Pancreas (tissue), 10 donors: ENCODE measurements around the gene RBL1. TPM values are rescaled to one million over a fixed set of nuclear protein-coding genes. Genes with fewer than 3 reads are reported as not detected.
"Not testable (repeated sequence)": the region's sequence is repeated elsewhere in the genome, so short reads cannot be mapped to it uniquely, and the experiment has no call there.

ENCODE experiments used
- ATAC-seq, 4 donors: fragments of 200-7000 bp; cut with Tn5 transposase; one replicate each; pipeline versions ENCODE4 v1.8.0 to v1.9.1; 2020; ENCODE audit warnings: mild to moderate bottlenecking in 4 of 4, moderate library complexity in 4 of 4
- DNase-seq, 6 donors: peaks; one replicate each; pipeline ENCODE4 v3.0.0-alpha.2; 2020
- FAIRE-seq: peaks from 2 replicates; lab custom pipeline; 2012; peaks lifted over from hg19 to GRCh38; lab: Jason Lieb, UNC
- H3K27ac ChIP-seq, 4 donors: fragments of 200-600 bp; sonication (generic); 1 replicate in 3 of 4; 2 replicates in 1 of 4; pipeline versions ENCODE4 v1.5.0 to v1.8.0; 2020
- H3K27me3 ChIP-seq, 4 donors: fragments of 200-600 bp; one replicate each; pipeline ENCODE4 v1.8.0; 2021
- H3K36me3 ChIP-seq, 3 donors: fragments of 200-600 bp; sonication (generic) in 1 of 3; one replicate each; pipeline versions ENCODE4 v1.5.0 to v1.8.0; 2020 to 2021
- H3K4me1 ChIP-seq, 3 donors: fragments of 200-600 bp; one replicate each; pipeline ENCODE4 v1.8.0; 2021
- H3K4me3 ChIP-seq, 4 donors: fragments of 200-600 bp; sonication (generic) in 2 of 4; one replicate each; pipeline versions ENCODE4 v1.5.0 to v1.8.0; 2020 to 2021
- H3K9me3 ChIP-seq, 4 donors: fragments of 200-600 bp; one replicate each; pipeline ENCODE4 v1.8.0; 2021
- WGBS, 2 donors: extraction: QIAGEN DNeasy Blood & Tissue Kit; methylation state at CpG; one replicate each; pipeline ENCODE4 v1.1.7; 2013; 5-methylcytosine and 5-hydroxymethylcytosine counted together
- intact Hi-C, 3 donors: fragments of 100-400 bp; cut with DNase I; formaldehyde crosslinking; loops; one replicate each; pipeline versions ENCODE4 v1.11.1 to v1.14.2; 2022
- polyA plus RNA-seq, 2 donors: library from polyadenylated mRNA; stranded (reverse); fragments of 200-250 nt; gene quantifications; one replicate each; pipeline ENCODE4 v1.2.3, GENCODE V29; 2013
- total RNA-seq, 6 donors: library from RNA; stranded (reverse); fragmentation: NEBNext Ultra II Directional in 4 of 6; extraction: Animal tissue kit (Norgen Biotek cat#: 25700) in 4 of 6; gene quantifications; one replicate each; pipeline versions ENCODE4 v1.2.1 to v1.2.4, GENCODE V29; 2021 to 2023
- TF ChIP-seq, protein P1 (sequence below), 4 donors: fragments of 200-600 bp; sonication (generic) in 3 of 4; IDR thresholded peaks; one replicate each; pipeline versions ENCODE4 v1.5.0 to v1.8.0; 2021; ENCODE audit warnings: antibody characterized with exemption in 4 of 4
- donor health status: healthy with polysubstance abuse.
- donor health status: DM: no; HTN: no; CAD: no; lungs with moderate emphysema.
- donor health status: DM: no; HTN: no; CAD: no.
- donor health status: control.
- donor health status: control.
- donor health status: Bipolar disorder and iron deficiency.
- donor health status: DM: yes; HTN: yes; CAD: no.
- donor health status: DM: no; HTN: no; CAD: no.
- donor health status: DM: no; HTN: no; CAD: no.
- donor health status: DM: yes; HTN: yes; CAD: no.

The RBL1 gene
- total and polyA plus RNA-seq, 8 donors: 1.1 to 4.3 (median 3.5) TPM

DNA sequence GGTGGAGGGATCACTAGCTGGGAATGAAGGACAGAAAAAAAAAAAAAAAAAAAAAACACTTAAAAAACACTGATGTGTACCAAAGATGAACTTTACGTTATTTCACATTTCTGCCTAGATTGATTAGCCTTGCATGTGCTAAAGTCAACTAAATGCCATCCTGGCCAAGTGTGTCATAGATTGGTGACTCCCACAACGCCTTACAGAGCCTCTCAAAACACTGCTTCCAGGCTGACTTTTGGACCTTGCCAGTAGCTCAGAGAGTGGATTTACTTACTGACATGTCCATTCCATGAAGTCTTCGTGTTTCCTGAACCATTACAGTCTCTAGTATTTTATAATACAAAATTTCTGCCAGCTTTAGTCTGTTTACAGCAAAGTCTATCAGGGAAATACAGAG is 40.5 kb downstream of the RBL1 start:
- ATAC-seq (no peak), FAIRE-seq (no peak), DNase-seq (no peak)
- intact Hi-C loops: no loop called here
- H3K4me1 ChIP-seq: no peaks in the 10 kb centered on the region
- H3K9me3 ChIP-seq: no peaks in the 10 kb centered on the region
- H3K36me3 ChIP-seq: peaks cover 0 to 24% (median 7%) of the 10 kb centered on the region in 3 donors
- no peak overlapping the region for H3K27ac ChIP-seq
- H3K4me3 ChIP-seq: no peak overlapping the region
- 94 to 95% methylated on average over 3 of the region's 3 CpGs for WGBS, 2 donors
- H3K27me3 ChIP-seq: no peaks in the 10 kb centered on the region
- TF ChIP-seq, protein P1, sequence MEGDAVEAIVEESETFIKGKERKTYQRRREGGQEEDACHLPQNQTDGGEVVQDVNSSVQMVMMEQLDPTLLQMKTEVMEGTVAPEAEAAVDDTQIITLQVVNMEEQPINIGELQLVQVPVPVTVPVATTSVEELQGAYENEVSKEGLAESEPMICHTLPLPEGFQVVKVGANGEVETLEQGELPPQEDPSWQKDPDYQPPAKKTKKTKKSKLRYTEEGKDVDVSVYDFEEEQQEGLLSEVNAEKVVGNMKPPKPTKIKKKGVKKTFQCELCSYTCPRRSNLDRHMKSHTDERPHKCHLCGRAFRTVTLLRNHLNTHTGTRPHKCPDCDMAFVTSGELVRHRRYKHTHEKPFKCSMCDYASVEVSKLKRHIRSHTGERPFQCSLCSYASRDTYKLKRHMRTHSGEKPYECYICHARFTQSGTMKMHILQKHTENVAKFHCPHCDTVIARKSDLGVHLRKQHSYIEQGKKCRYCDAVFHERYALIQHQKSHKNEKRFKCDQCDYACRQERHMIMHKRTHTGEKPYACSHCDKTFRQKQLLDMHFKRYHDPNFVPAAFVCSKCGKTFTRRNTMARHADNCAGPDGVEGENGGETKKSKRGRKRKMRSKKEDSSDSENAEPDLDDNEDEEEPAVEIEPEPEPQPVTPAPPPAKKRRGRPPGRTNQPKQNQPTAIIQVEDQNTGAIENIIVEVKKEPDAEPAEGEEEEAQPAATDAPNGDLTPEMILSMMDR (IDR thresholded peaks at IDR 0.05): no peak

DNA sequence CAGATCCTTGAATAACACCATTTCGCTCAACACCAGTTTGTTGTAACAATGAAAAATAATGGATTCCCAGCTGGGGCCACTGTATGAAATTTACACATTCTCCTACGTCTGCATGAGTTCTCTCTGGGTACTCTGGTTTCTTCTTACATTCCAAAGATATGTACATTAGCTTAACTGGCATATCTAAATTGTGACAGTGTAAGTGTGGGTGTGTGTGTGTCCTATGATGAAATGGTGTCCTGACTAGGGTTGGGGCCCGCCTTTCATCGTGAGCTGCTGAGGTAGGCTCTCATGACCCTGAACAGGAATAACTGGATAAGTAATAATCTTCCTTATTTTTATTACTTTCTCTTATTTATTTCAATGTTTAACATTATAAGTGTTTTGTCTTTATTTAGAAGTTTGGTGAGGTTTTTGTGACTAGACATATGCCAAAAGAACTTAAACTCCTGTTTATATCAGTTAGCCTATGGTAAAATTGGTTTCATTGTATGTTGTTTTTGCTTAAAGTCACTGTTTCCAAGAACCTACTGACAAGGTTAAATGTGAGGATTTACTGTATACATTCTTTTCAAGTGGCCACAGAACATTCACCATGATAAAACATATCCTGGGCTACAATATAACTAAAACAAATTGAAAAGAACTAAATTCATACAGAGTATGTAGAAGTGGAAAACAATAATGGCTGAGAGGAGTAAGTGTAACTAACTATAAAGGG is 42.4 kb downstream of the RBL1 start:
- ATAC-seq: no peak
- Histone ChIP-seq H3K27ac (no peak overlapping the region), H3K27me3 (no peaks in the 10 kb centered on the region), H3K4me3 (no peak overlapping the region), H3K4me1 (no peaks in the 10 kb centered on the region), H3K36me3 (peaks cover 0 to 13% (median 7%) of the 10 kb centered on the region in 3 donors), H3K9me3 (no peaks in the 10 kb centered on the region)
- no peak for DNase-seq
- intact Hi-C loops: no loop called here
- TF ChIP-seq, protein P1 (IDR thresholded peaks at IDR 0.05): no peak
- no peak for FAIRE-seq
- WGBS, 2 donors: 96 to 97% methylated on average over 4 of the region's 4 CpGs

DNA sequence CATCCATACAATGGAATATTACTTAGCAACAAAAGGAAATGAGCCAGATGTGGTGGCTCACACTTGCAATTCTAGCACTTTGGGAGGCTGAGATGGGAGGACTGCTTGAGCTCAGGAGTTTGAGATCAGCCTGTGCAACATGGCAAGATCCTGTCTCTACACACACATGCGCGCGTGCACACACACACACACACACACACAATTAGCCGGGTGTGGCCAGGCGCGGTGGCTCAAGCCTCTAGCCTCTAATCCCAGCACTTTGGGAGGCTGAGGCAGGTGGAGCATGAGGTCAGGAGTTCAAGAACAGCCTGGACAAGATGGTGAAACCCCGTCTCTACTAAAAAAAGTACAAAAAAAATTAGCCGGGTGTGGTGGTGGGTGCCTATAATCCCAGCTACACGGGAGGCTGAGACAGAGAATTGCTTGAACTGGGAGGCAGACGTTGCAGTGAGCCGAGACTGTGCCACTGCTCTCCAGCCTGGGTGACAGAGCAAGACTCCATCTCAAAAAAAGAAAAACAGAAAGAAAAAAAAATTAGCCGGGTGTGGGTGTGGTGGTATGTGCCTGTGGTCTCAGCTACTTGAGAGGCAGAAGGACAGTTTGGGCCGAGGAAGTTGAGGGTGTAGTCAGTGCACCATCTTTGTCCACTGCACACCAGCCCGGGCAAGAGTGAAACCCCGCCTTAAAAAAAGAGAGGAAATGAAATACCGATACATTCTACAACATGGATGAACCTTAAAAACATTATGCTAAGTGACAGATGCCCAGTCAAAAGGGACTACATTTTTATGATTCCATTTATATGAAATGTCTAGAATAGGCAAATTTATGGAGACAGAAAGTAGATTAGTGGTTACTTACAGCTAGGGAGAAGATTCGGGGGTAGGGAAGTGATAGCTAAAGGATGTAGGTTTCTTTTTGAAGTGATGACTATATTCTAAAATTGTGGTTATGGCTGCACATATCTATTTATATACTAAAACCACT is 52.5 kb downstream of the RBL1 start:
- Histone ChIP-seq H3K27ac (no peak overlapping the region), H3K36me3 (peaks cover 0 to 13% (median 0%) of the 10 kb centered on the region in 3 donors), H3K27me3 (no peaks in the 10 kb centered on the region), H3K4me1 (no peaks in the 10 kb centered on the region), H3K9me3 (no peaks in the 10 kb centered on the region), H3K4me3 (no peak overlapping the region)
- TF ChIP-seq, protein P1 (IDR thresholded peaks at IDR 0.05): no peak
- WGBS, 2 donors: 94 to 95% methylated on average over 17 of the region's 17 CpGs
- no peak for DNase-seq
- FAIRE-seq: no peak
- intact Hi-C loops: no loop called here
- no peak for ATAC-seq

DNA sequence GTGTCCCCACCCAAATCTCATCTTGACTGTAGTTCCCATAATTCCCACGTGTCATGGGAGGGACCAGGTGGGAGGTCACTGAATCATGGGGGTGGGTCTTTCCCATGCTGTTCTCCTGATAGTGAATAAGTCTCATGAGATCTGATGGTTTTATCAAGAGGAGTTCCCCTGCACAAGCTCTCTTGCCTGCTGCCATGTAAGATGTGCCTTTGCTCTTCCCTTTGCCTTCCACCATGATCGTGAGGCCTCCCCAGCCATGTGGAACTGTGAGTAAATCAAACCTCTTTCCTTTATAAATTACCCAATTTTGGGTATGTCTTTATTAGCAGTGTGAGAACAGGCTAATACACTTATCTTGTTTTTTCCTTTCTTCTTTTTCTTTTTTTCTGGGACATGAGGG is 56.4 kb downstream of the RBL1 start:
- WGBS, 2 donors: 94 to 98% methylated on average over 2 of the region's 2 CpGs
- H3K4me3 ChIP-seq, H3K27me3 ChIP-seq, ATAC-seq, FAIRE-seq, H3K36me3 ChIP-seq, H3K27ac ChIP-seq, intact Hi-C loops, H3K9me3 ChIP-seq, H3K4me1 ChIP-seq, DNase-seq: not testable (repeated sequence)

DNA sequence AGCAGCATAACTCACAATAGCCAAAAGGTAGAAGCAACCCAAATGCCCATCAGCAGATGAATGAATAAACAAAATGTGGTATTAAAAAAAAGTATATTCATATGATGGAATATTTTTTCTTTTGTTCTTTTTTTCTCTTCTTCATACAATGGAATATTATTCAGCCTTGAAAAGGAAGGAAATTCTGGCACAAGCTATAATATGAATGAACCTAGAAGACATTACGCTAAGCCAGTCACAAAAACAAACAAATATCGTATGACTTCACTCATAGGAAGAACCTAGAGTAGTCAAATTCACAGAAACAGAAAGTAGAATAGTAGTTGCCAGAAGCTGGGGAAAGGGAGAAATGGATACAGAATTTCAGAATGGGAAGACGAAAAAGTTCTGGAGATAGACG is 63.7 kb downstream of the RBL1 start:
- intact Hi-C loops: no loop called here
- DNase-seq: no peak
- H3K4me1 ChIP-seq: no peaks in the 10 kb centered on the region
- no peak overlapping the region for H3K4me3 ChIP-seq
- peaks cover 0 to 5% (median 0%) of the 10 kb centered on the region in 4 donors for H3K9me3 ChIP-seq
- WGBS, 2 donors: 98 to 100% methylated on average over 4 of the region's 4 CpGs
- FAIRE-seq: no peak
- ATAC-seq: no peak
- TF ChIP-seq, protein P1 (IDR thresholded peaks at IDR 0.05): no peak
- no peak overlapping the region for H3K27ac ChIP-seq
- no peaks in the 10 kb centered on the region for H3K36me3 ChIP-seq
- no peaks in the 10 kb centered on the region for H3K27me3 ChIP-seq
